ENCODE results near the gene DBT.

DBT gene

DNA sequence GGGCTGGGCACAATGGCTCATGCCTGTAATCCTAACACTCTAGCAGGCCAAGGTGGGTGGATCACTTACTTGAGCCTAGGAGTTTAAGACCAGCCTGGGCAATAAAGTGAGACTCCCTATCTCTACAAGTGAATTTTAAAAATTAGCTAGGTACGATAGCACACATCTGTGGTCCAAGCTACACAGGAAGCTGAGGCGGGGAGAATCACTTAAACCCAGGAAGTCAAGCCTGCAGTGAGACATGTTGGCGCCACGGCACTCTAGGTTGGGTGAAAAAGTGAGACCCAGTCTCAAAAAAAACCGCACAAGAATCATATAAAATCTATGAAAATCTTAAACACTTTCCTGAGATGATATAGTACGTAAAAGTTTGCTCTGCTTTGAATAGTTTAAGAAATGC, 30.2 kb downstream of the DBT start:
- CTCF ChIA-PET = interaction anchor here (0.6 kb wide), 1 partner anchor 58 kb away, joined by 4 read pairs; no protein-coding TSS in a partner anchor
- TF ChIP-seq ZNF24 (tag by site-specific recombination; IDR thresholded peaks at IDR 0.05) = no peak
- TF ChIP-seq, protein P1, sequence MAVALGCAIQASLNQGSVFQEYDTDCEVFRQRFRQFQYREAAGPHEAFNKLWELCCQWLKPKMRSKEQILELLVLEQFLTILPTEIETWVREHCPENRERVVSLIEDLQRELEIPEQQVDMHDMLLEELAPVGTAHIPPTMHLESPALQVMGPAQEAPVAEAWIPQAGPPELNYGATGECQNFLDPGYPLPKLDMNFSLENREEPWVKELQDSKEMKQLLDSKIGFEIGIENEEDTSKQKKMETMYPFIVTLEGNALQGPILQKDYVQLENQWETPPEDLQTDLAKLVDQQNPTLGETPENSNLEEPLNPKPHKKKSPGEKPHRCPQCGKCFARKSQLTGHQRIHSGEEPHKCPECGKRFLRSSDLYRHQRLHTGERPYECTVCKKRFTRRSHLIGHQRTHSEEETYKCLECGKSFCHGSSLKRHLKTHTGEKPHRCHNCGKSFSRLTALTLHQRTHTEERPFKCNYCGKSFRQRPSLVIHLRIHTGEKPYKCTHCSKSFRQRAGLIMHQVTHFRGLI (tag by site-specific recombination; IDR thresholded peaks at IDR 0.05) = no peak
- TF ChIP-seq ZNF626 (tag by site-specific recombination; IDR thresholded peaks at IDR 0.05) = no peak
- TF ChIP-seq ZNF544 (tag by site-specific recombination; IDR thresholded peaks at IDR 0.05) = no peak
- no peak for TF ChIP-seq ZBTB44 (tag by site-specific recombination; IDR thresholded peaks at IDR 0.05)
- TF ChIP-seq, protein P2, sequence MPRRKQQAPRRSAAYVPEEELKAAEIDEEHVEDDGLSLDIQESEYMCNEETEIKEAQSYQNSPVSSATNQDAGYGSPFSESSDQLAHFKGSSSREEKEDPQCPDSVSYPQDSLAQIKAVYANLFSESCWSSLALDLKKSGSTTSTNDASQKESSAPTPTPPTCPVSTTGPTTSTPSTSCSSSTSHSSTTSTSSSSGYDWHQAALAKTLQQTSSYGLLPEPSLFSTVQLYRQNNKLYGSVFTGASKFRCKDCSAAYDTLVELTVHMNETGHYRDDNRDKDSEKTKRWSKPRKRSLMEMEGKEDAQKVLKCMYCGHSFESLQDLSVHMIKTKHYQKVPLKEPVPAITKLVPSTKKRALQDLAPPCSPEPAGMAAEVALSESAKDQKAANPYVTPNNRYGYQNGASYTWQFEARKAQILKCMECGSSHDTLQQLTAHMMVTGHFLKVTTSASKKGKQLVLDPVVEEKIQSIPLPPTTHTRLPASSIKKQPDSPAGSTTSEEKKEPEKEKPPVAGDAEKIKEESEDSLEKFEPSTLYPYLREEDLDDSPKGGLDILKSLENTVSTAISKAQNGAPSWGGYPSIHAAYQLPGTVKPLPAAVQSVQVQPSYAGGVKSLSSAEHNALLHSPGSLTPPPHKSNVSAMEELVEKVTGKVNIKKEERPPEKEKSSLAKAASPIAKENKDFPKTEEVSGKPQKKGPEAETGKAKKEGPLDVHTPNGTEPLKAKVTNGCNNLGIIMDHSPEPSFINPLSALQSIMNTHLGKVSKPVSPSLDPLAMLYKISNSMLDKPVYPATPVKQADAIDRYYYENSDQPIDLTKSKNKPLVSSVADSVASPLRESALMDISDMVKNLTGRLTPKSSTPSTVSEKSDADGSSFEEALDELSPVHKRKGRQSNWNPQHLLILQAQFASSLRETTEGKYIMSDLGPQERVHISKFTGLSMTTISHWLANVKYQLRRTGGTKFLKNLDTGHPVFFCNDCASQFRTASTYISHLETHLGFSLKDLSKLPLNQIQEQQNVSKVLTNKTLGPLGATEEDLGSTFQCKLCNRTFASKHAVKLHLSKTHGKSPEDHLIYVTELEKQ (tag by site-specific recombination; IDR thresholded peaks at IDR 0.05; ENCODE audit: borderline replicate concordance) = no peak
- no peak for TF ChIP-seq ZFP3 (tag by site-specific recombination; IDR thresholded peaks at IDR 0.05; ENCODE audit: low read depth)
- TF ChIP-seq ZNF777 (tag by site-specific recombination; IDR thresholded peaks at IDR 0.05; ENCODE audit: borderline replicate concordance) = no peak
- TF ChIP-seq, protein P3, sequence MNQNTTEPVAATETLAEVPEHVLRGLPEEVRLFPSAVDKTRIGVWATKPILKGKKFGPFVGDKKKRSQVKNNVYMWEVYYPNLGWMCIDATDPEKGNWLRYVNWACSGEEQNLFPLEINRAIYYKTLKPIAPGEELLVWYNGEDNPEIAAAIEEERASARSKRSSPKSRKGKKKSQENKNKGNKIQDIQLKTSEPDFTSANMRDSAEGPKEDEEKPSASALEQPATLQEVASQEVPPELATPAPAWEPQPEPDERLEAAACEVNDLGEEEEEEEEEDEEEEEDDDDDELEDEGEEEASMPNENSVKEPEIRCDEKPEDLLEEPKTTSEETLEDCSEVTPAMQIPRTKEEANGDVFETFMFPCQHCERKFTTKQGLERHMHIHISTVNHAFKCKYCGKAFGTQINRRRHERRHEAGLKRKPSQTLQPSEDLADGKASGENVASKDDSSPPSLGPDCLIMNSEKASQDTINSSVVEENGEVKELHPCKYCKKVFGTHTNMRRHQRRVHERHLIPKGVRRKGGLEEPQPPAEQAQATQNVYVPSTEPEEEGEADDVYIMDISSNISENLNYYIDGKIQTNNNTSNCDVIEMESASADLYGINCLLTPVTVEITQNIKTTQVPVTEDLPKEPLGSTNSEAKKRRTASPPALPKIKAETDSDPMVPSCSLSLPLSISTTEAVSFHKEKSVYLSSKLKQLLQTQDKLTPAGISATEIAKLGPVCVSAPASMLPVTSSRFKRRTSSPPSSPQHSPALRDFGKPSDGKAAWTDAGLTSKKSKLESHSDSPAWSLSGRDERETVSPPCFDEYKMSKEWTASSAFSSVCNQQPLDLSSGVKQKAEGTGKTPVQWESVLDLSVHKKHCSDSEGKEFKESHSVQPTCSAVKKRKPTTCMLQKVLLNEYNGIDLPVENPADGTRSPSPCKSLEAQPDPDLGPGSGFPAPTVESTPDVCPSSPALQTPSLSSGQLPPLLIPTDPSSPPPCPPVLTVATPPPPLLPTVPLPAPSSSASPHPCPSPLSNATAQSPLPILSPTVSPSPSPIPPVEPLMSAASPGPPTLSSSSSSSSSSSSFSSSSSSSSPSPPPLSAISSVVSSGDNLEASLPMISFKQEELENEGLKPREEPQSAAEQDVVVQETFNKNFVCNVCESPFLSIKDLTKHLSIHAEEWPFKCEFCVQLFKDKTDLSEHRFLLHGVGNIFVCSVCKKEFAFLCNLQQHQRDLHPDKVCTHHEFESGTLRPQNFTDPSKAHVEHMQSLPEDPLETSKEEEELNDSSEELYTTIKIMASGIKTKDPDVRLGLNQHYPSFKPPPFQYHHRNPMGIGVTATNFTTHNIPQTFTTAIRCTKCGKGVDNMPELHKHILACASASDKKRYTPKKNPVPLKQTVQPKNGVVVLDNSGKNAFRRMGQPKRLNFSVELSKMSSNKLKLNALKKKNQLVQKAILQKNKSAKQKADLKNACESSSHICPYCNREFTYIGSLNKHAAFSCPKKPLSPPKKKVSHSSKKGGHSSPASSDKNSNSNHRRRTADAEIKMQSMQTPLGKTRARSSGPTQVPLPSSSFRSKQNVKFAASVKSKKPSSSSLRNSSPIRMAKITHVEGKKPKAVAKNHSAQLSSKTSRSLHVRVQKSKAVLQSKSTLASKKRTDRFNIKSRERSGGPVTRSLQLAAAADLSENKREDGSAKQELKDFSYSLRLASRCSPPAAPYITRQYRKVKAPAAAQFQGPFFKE (tag by site-specific recombination; IDR thresholded peaks at IDR 0.05; ENCODE audit: borderline replicate concordance) = no peak
- Histone ChIP-seq H3K36me3 (ENCODE audit: control insufficient read depth in 2 of 2, insufficient read depth in 1 of 2, low read length in 2 of 2) (peaks cover 10 to 35% of the 10 kb centered on the region in 2 experiments), H3K27ac (ENCODE audit: extremely low read depth, low read depth, low read length) (no peak overlapping the region), H3K4me1 (ENCODE audit: control insufficient read depth, insufficient read depth, low read length) (no peaks in the 10 kb centered on the region), H3K9me3 (ENCODE audit: control insufficient read depth, insufficient read depth, low read depth, low read length) (no peaks in the 10 kb centered on the region), H3K4me3 (ENCODE audit: low read depth, low read length) (no peak overlapping the region)
- POLR2A ChIA-PET = no interaction called here

DNA sequence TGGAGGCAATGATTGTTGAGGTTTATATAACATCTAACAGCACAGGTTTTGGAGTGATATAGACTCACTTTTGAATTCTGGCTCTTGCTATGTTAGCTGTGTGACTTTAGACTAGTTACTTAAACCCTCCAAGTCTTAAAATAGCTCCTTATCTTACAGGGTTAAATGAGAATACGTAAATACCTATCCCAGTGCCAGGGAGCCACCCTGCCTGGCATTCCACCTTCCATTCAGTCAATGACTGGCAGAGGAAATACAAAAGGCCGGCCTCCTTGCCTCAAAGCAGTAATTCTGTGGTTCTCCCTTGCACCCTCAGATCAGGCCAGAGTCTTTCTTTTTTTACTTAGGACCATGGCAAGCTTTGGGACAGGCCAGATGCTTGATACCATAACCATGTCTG, 31.8 kb downstream of the DBT start:
- no peaks in the 10 kb centered on the region for H3K4me1 ChIP-seq (ENCODE audit: control insufficient read depth, insufficient read depth, low read length)
- CTCF ChIA-PET = no interaction called here
- H3K4me3 ChIP-seq (ENCODE audit: low read depth, low read length) = no peak overlapping the region
- POLR2A ChIA-PET = no interaction called here
- peaks cover 14 to 51% of the 10 kb centered on the region in 2 experiments for H3K36me3 ChIP-seq (ENCODE audit: control insufficient read depth in 2 of 2, insufficient read depth in 1 of 2, low read length in 2 of 2)
- H3K9me3 ChIP-seq (ENCODE audit: control insufficient read depth, insufficient read depth, low read depth, low read length) = no peaks in the 10 kb centered on the region
- H3K27ac ChIP-seq (ENCODE audit: extremely low read depth, low read depth, low read length) = no peak overlapping the region
- TF ChIP-seq ZNF473 (tag by site-specific recombination; IDR thresholded peaks at IDR 0.05) = no peak
- TF ChIP-seq MEIS1 (CRISPR knock-in tag; IDR thresholded peaks at IDR 0.05; ENCODE audit: borderline replicate concordance) = no peak
- no peak for TF ChIP-seq ZNF585B (tag by site-specific recombination; IDR thresholded peaks at IDR 0.05)
- no peak for TF ChIP-seq KLF16 (tag by site-specific recombination; IDR thresholded peaks at IDR 0.05)
- TF ChIP-seq, protein P4, sequence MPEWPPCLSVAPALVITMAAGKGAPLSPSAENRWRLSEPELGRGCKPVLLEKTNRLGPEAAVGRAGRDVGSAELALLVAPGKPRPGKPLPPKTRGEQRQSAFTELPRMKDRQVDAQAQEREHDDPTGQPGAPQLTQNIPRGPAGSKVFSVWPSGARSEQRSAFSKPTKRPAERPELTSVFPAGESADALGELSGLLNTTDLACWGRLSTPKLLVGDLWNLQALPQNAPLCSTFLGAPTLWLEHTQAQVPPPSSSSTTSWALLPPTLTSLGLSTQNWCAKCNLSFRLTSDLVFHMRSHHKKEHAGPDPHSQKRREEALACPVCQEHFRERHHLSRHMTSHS (tag by site-specific recombination; IDR thresholded peaks at IDR 0.05) = no peak
- TF ChIP-seq ZSCAN23 (tag by site-specific recombination; IDR thresholded peaks at IDR 0.05) = no peak
- TF ChIP-seq ZNF155 (tag by site-specific recombination; IDR thresholded peaks at IDR 0.05) = no peak
- TF ChIP-seq ZFP37 (tag by site-specific recombination; IDR thresholded peaks at IDR 0.05) = no peak
- TF ChIP-seq, protein P5, sequence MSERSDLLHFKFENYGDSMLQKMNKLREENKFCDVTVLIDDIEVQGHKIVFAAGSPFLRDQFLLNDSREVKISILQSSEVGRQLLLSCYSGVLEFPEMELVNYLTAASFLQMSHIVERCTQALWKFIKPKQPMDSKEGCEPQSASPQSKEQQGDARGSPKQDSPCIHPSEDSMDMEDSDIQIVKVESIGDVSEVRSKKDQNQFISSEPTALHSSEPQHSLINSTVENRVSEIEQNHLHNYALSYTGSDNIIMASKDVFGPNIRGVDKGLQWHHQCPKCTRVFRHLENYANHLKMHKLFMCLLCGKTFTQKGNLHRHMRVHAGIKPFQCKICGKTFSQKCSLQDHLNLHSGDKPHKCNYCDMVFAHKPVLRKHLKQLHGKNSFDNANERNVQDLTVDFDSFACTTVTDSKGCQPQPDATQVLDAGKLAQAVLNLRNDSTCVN (tag by site-specific recombination; optimal IDR thresholded peaks at IDR 0.05) = no peak
- no peak for TF ChIP-seq ZFP41 (tag by site-specific recombination; IDR thresholded peaks at IDR 0.05; ENCODE audit: borderline replicate concordance)
- TF ChIP-seq ZNF146 (tag by site-specific recombination; IDR thresholded peaks at IDR 0.05) = no peak
- no peak for TF ChIP-seq ZFP3 (tag by site-specific recombination; IDR thresholded peaks at IDR 0.05; ENCODE audit: low read depth)
